Kidney epithelial cell (primary cell): ENCODE measurements around the gene NLRC5. TPM values are rescaled to one million over a fixed set of nuclear protein-coding genes. Genes with fewer than 3 reads are reported as not detected.

Source experiments
- DNase-seq: peaks from one replicate; pipeline ENCODE4 v3.0.0-alpha.2; 2010; ENCODE audit warnings: low read depth
- H3K27me3 ChIP-seq: 2 replicates; pipeline ENCODE4 v1.6.0; 2011; ENCODE audit warnings: low read length; ENCODE audit not compliant: control insufficient read depth, insufficient read depth
- H3K36me3 ChIP-seq: 2 replicates; pipeline ENCODE4 v1.5.1; 2011; ENCODE audit warnings: low read length; ENCODE audit not compliant: control insufficient read depth, insufficient read depth
- H3K4me3 ChIP-seq: 2 replicates; pipeline ENCODE4 v1.5.1; 2011; ENCODE audit warnings: low read depth, mild to moderate bottlenecking, control low read depth, low read length
- total RNA-seq: library from RNA; depleted of rRNA; stranded (reverse); fragments of >200 nt; gene quantifications from 2 replicates; pipeline ENCODE4 v1.2.3, GENCODE V29; 2015
- TF ChIP-seq, protein P1 (sequence below): IDR thresholded peaks from 2 replicates; pipeline ENCODE4 v1.5.1; 2011; ENCODE audit warnings: mild to moderate bottlenecking, moderate library complexity, low read length, control low read depth, inconsistent platforms; ENCODE audit not compliant: insufficient read depth, poor library complexity, severe bottlenecking

The NLRC5 gene
- total RNA-seq, 1 donor from 2014 or later, result 7.7 TPM

DNA sequence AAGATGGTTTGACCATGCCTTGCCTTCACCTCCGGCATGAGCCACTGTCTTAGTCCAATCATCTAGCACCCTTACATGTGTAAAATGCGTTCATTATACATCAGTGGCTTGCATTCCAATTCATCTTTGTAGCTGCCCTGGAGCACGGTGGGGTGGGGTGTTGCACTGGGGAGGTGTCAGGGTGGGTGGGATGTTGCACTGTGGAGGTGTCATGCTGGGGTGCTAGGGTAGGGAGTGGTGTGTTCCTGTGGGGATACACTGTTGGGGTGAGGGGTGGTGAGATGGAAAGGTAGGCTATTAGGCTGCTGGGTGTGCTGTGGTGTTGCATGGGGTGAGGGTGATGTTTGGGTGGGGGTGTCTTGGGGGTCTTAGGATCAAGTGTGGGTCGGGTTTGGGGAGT is 47.0 kb downstream of the NLRC5 start:
- H3K36me3 ChIP-seq, result no peaks in the 10 kb centered on the region
- no peak overlapping the region for H3K4me3 ChIP-seq
- H3K27me3 ChIP-seq, result no peaks in the 10 kb centered on the region
- TF ChIP-seq, protein P1, sequence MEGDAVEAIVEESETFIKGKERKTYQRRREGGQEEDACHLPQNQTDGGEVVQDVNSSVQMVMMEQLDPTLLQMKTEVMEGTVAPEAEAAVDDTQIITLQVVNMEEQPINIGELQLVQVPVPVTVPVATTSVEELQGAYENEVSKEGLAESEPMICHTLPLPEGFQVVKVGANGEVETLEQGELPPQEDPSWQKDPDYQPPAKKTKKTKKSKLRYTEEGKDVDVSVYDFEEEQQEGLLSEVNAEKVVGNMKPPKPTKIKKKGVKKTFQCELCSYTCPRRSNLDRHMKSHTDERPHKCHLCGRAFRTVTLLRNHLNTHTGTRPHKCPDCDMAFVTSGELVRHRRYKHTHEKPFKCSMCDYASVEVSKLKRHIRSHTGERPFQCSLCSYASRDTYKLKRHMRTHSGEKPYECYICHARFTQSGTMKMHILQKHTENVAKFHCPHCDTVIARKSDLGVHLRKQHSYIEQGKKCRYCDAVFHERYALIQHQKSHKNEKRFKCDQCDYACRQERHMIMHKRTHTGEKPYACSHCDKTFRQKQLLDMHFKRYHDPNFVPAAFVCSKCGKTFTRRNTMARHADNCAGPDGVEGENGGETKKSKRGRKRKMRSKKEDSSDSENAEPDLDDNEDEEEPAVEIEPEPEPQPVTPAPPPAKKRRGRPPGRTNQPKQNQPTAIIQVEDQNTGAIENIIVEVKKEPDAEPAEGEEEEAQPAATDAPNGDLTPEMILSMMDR, result no peak
- no peak for DNase-seq

DNA sequence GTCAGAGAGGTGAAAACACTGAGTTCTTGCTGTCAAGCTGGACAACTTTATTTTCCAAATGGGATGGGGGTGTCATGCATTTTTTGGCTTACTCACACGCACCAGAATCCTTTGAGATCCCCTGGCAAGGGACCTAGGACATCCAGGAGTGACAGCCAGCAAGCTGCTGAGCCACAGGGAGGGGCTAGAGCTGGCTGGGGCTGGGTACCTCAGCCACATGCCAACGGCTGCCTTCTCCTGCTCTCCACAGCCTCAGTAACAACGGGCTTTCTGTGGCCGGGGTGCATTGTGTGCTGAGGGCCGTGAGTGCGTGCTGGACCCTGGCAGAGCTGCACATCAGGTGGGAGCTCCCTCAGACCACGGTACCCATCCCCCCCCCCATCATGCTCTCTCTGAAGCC is 47.6 kb downstream of the NLRC5 start:
- TF ChIP-seq, protein P1, result no peak
- Histone ChIP-seq H3K27me3 (no peaks in the 10 kb centered on the region), H3K36me3 (no peaks in the 10 kb centered on the region), H3K4me3 (no peak overlapping the region)
- no peak for DNase-seq

DNA sequence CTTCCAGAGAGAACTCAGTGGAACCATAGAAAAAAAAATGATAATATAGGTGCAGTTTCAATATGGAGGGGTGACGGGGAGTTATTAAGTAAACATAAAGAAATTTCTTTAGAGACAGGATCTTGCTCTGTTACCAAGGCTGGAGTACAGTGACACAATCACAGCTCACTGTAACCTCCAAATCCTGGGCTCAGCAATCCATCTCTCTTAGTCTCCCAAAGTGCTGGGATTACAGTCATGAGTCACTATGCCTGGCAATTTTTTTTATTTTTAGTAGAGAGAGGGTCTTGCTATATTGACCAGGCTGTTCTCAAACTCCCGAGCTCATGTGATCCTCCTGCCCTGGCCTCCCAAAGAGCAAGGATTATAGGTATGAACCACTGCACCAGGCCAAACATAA is 48.8 kb downstream of the NLRC5 start:
- H3K4me3 ChIP-seq, result no peak overlapping the region
- no peaks in the 10 kb centered on the region for H3K27me3 ChIP-seq
- no peaks in the 10 kb centered on the region for H3K36me3 ChIP-seq
- TF ChIP-seq, protein P1, result no peak
- no peak for DNase-seq

DNA sequence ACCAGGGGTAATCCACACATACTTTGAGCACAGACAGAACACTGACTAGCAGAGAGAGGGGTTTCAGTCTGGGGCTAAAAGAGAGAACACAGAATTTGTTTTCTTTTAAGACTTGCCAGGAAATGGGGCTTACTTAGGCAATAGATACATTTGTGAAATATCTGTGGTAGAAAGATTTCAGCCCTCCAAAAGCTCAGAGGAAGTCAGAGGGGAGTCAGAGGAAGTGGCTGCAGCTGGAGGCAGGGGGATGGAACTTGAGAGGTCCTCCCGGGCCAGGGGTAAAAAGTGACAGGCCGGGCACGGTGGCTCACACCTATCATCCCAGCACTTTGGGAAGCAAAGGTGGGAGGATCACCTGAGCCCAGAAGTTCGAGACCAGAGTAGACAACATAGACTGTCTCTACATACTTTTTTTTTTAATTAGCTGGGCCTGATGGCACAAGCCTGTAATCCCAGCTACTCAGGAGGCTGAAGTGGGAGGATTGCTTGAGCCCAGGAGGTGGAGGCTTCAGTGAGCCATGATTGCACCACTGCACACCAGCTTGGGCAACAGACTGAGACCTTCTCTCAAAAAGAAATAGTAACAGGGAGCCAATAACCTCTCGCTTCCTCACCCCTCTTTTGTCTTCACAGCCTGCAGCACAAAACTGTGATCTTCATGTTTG is 49.9 kb downstream of the NLRC5 start:
- no peak overlapping the region for H3K4me3 ChIP-seq
- no peaks in the 10 kb centered on the region for H3K36me3 ChIP-seq
- TF ChIP-seq, protein P1, result no peak
- DNase-seq, result no peak
- no peaks in the 10 kb centered on the region for H3K27me3 ChIP-seq

DNA sequence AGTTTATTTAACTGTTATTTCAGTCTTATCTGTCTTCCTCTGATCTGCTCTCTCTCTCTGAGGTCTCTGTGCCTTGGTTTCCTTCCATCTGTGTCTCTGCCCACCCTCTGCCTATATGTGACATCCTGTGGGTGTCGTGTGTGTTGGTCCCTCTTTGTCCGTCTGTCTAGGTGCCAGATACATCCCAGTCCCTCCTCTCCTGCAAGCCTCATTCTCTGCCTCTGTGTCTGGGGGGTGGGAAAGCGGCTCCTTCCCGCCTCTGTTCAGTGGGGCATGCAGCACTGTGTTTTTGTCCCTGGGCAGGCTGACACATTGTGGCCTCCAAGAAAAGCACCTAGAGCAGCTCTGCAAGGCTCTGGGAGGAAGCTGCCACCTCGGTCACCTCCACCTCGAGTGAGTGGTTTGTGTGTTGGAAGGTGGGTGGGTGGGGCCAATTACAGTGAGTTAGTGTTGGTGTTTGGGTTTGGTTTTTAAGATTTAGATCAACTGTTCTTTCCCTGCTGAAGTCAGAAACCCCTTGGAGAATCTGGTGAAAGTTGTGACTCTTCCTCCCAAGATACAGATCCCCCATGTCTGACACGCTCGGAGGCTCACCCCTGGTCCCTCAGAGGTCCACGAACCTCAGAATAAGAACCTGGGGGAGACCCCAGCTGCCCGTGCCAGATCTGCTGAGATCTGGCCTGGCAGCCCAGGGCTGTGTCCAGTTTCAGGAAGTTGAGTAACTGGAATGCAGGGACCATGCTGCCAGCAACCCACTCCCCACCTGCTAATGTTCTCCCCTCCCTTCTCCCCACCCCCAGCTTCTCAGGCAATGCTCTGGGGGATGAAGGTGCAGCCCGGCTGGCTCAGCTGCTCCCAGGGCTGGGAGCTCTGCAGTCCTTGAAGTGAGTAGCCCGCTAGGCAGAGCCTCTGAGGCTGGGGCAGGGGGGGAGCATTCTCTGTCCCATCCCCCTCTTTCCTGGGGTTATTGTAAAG is 52.1 kb downstream of the NLRC5 start:
- TF ChIP-seq, protein P1, result no peak
- H3K36me3 ChIP-seq, result no peaks in the 10 kb centered on the region
- no peak overlapping the region for H3K4me3 ChIP-seq
- no peak for DNase-seq
- no peaks in the 10 kb centered on the region for H3K27me3 ChIP-seq
